Ovary (tissue), 3 donors: ENCODE data around the gene LSAMP.

Source experiments
- CTCF ChIP-seq, 3 donors: fragments of 450-650 bp in 2 of 3; fragments of 200-600 bp in 1 of 3; IDR thresholded peaks; one replicate each; pipeline versions ENCODE4 v1.5.1 to v1.8.0; 2016 to 2022; ENCODE audit warnings: antibody characterized with exemption in 3 of 3, mild to moderate bottlenecking in 1 of 3
- POLR2A ChIP-seq: fragments of 450-650 bp; IDR thresholded peaks from one replicate; pipeline ENCODE4 v1.6.1; 2017; ENCODE audit warnings: antibody characterized with exemption, mild to moderate bottlenecking, moderate library complexity
- donor health status: DM: no; HTN: no; CAD: no.

GRCh38 chr3:116078561-116078960 lies 366.7 kb downstream of the LSAMP start:
- TF ChIP-seq CTCF (IDR thresholded peaks at IDR 0.05) (no peak), POLR2A (no peak)
